Psoas muscle (tissue), 8 donors: Measurements from ENCODE around the gene LIG4. TPM values are rescaled to one million over a fixed set of nuclear protein-coding genes. Genes with fewer than 3 reads are reported as not detected.

Experiments used
- ATAC-seq, 4 donors: fragments of 200-7000 bp; cut with Tn5 transposase; one replicate each; pipeline ENCODE4 v1.9.1; 2020; ENCODE audit warnings: moderate library complexity in 3 of 4, mild to moderate bottlenecking in 2 of 4
- DNase-seq, 2 donors: peaks; one replicate each; pipeline ENCODE4 v3.0.0-alpha.2; 2020
- H3K27ac ChIP-seq: fragments of 200-600 bp; one replicate; pipeline ENCODE4 v1.8.0; 2022
- H3K27me3 ChIP-seq, 3 donors: fragments of 200-600 bp in 1 of 3; one replicate each; pipeline versions ENCODE4 v1.6.1 to v1.8.0; 2013 to 2022; ENCODE audit warnings: low read length in 2 of 3, mild to moderate bottlenecking in 2 of 3, moderate library complexity in 1 of 3; ENCODE audit not compliant: insufficient read depth in 3 of 3
- H3K36me3 ChIP-seq, 2 donors: fragments of 200-600 bp in 1 of 2; one replicate each; pipeline versions ENCODE4 v1.6.1 to v1.8.0; 2013 to 2022; ENCODE audit warnings: low read depth in 1 of 2, mild to moderate bottlenecking in 1 of 2, moderate library complexity in 1 of 2; ENCODE audit not compliant: insufficient read depth in 1 of 2
- H3K4me1 ChIP-seq: fragments of 200-600 bp; one replicate; pipeline ENCODE4 v1.8.0; 2022
- H3K4me3 ChIP-seq: fragments of 200-600 bp; one replicate; pipeline ENCODE4 v1.8.0; 2022; ENCODE audit warnings: mild to moderate bottlenecking
- H3K9me3 ChIP-seq: fragments of 200-600 bp; one replicate; pipeline ENCODE4 v1.8.0; 2022
- CTCF ChIP-seq: fragments of 200-600 bp; IDR thresholded peaks from one replicate; pipeline ENCODE4 v1.8.0; 2022; ENCODE audit warnings: antibody characterized with exemption
- WGBS, 3 donors: extraction: QIAGEN DNeasy Blood & Tissue Kit; methylation state at CpG; one replicate each; pipeline versions ENCODE4 v1.1.6 to v1.1.7; 2013; 5-methylcytosine and 5-hydroxymethylcytosine counted together
- intact Hi-C, 2 donors: fragments of 100-400 bp; cut with DNase I; formaldehyde crosslinking; loops; one replicate each; pipeline versions ENCODE4 v1.11.0 to v1.14.2; 2022
- polyA plus RNA-seq, 3 donors: library from polyadenylated mRNA; stranded (reverse); fragments of 200-250 nt; gene quantifications; one replicate each; pipeline ENCODE4 v1.2.3, GENCODE V29; 2013
- total RNA-seq, 4 donors: library from RNA; stranded (reverse); fragmentation: NEBNext Ultra II Directional in 2 of 4; extraction: Animal tissue kit (Norgen Biotek cat#: 25700) in 2 of 4; gene quantifications; one replicate each; pipeline versions ENCODE4 v1.2.1 to v1.2.4, GENCODE V29; 2021 to 2023
- donor health status: healthy with polysubstance abuse.
- donor health status: DM: no; HTN: no; CAD: no; lungs with moderate emphysema.
- donor health status: Bipolar disorder and iron deficiency.
- donor health status: healthy.
- donor health status: DM: yes; HTN: yes; CAD: no.
- donor health status: DM: no; HTN: no; CAD: no.
- donor health status: DM: no; HTN: no; CAD: no.
- donor health status: DM: yes; HTN: yes; CAD: no.

LIG4 gene
- total and polyA plus RNA-seq, 7 donors: 4.6 to 15.0 (median 10.3) TPM

GRCh38 chr13:108190897-108191296, 24.4 kb downstream of the LIG4 start:
- Histone ChIP-seq H3K9me3 (no peaks in the 10 kb centered on the region), H3K36me3 (no peaks in the 10 kb centered on the region), H3K4me1 (no peaks in the 10 kb centered on the region), H3K4me3 (no peak overlapping the region), H3K27ac (no peak overlapping the region), H3K27me3 (peaks cover 0 to 3% (median 0%) of the 10 kb centered on the region in 3 donors)
- WGBS, 3 donors: 38 to 48% (median 47%) methylated on average over 3 of the region's 3 CpGs
- intact Hi-C loops: no loop called here
- DNase-seq (no peak), ATAC-seq (no peak)
- no peak for TF ChIP-seq CTCF

DNA sequence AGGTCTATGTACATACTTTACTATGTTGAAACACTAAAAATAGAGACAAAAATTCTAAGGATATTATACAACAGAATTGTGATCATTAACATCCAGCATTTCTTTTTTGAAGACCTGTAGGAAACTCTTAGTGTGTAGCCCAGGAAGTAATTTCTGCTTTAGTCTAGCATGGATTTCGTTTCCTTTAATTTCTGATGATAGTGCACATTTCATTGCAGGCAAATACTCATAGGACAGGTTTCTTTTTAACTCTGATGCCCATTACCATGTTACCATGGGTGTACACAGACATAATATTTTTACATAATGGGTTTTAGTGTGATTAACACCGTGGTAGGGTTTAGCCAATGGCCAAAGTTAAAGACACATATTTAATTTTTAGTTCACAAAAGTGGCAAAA, 27.1 kb downstream of the LIG4 start:
- ATAC-seq: no peak
- no peaks in the 10 kb centered on the region for H3K9me3 ChIP-seq
- no peak overlapping the region for H3K4me3 ChIP-seq
- intact Hi-C loops: no loop called here
- H3K4me1 ChIP-seq: no peaks in the 10 kb centered on the region
- no peak overlapping the region for H3K27ac ChIP-seq
- H3K27me3 ChIP-seq: peaks cover 0 to 3% (median 0%) of the 10 kb centered on the region in 3 donors
- no peak for TF ChIP-seq CTCF
- no peaks in the 10 kb centered on the region for H3K36me3 ChIP-seq
- DNase-seq: no peak
- 53 to 61% (median 53%) methylated on average over 2 of the region's 2 CpGs for WGBS, 3 donors

DNA sequence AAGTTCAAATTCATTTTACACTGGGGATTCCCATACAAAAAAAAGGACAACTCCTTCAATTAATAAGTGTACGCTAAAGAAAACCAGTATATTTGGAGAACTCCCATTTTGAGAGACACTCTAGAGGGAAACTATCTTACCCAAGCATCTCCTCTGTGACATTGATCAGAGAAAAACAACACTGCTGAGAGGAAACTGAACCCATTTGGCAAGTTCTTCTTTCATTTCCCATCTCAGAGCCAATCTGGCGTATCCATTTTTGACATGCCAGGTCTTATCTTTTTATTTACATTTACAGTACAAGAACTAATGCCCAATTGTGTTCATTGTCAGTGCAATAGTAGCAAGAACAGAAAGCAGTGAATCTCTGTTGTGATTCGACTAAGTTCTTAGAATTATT, 30.1 kb downstream of the LIG4 start:
- ATAC-seq: no peak
- no peak for DNase-seq
- no peaks in the 10 kb centered on the region for H3K36me3 ChIP-seq
- no peak overlapping the region for H3K27ac ChIP-seq
- TF ChIP-seq CTCF: no peak
- H3K9me3 ChIP-seq: no peaks in the 10 kb centered on the region
- H3K4me1 ChIP-seq: no peaks in the 10 kb centered on the region
- intact Hi-C loops: no loop called here
- no peak overlapping the region for H3K4me3 ChIP-seq
- 75 to 80% (median 77%) methylated on average over 3 of the region's 3 CpGs for WGBS, 3 donors
- no peaks in the 10 kb centered on the region for H3K27me3 ChIP-seq

- DNase-seq (no peak), ATAC-seq (no peak)
- Histone ChIP-seq H3K36me3 (no peaks in the 10 kb centered on the region), H3K4me3 (no peak overlapping the region), H3K27me3 (no peaks in the 10 kb centered on the region), H3K4me1 (no peaks in the 10 kb centered on the region), H3K9me3 (no peaks in the 10 kb centered on the region), H3K27ac (no peak overlapping the region)
- 26 to 36% (median 29%) methylated on average over 3 of the region's 3 CpGs for WGBS, 3 donors
- intact Hi-C loops: no loop called here
- no peak for TF ChIP-seq CTCF
Measured at GRCh38 chr13:108182652-108183051, 32.7 kb downstream of the LIG4 start.

DNA sequence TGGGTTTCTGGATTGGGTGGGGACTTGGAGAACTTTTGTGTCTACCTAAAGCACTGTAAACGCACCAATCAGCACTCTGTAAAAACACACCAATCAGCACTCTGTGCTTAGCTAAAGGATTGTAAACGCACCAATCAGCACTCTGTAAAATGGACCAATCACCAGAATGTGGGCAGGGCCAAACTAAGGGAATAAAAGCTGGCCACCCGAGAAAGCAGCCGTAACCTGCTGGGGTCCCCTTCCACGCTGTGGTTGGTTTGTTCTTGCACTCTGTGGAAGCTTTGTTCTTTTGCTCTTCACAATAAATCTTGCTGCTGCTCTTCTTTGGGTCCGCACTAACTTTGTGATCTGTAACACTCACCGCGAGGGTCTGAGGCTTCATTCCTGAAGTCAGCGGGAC, 37.3 kb downstream of the LIG4 start:
- no peaks in the 10 kb centered on the region for H3K9me3 ChIP-seq
- ATAC-seq (no peak), DNase-seq (no peak)
- WGBS, 3 donors: 83 to 91% (median 84%) methylated on average over 9 of the region's 9 CpGs
- intact Hi-C loops: no loop called here
- H3K36me3 ChIP-seq: no peaks in the 10 kb centered on the region
- TF ChIP-seq CTCF: no peak
- no peak overlapping the region for H3K27ac ChIP-seq
- H3K4me1 ChIP-seq: no peaks in the 10 kb centered on the region
- no peak overlapping the region for H3K4me3 ChIP-seq
- H3K27me3 ChIP-seq: no peaks in the 10 kb centered on the region
